HEK293T (cell line): ENCODE results near the gene ZNF625.

Experiments used
- ARNT ChIP-seq: fragments of 450-650 bp; IDR thresholded peaks from 2 replicates; pipeline ENCODE4 v1.6.1; 2017; ENCODE audit warnings: mild to moderate bottlenecking
- BHLHE40 ChIP-seq: fragments of 450-650 bp; IDR thresholded peaks from 2 replicates; pipeline ENCODE4 v1.6.1; 2016; ENCODE audit warnings: mild to moderate bottlenecking, moderate library complexity, borderline replicate concordance
- ELF4 ChIP-seq: fragments of 450-650 bp; IDR thresholded peaks from 2 replicates; pipeline ENCODE4 v1.6.1; 2017; ENCODE audit warnings: antibody characterized with exemption
- FOXA1 ChIP-seq: fragments of 450-650 bp; IDR thresholded peaks from 2 replicates; pipeline ENCODE4 v1.6.1; 2016; ENCODE audit warnings: mild to moderate bottlenecking
- FOXM1 ChIP-seq: fragments of 450-650 bp; IDR thresholded peaks from 2 replicates; pipeline ENCODE4 v1.6.1; 2017; ENCODE audit warnings: mild to moderate bottlenecking, borderline replicate concordance
- HDGF ChIP-seq: fragments of 450-650 bp; IDR thresholded peaks from 2 replicates; pipeline ENCODE4 v1.6.1; 2017; ENCODE audit warnings: antibody characterized with exemption, borderline replicate concordance
- L3MBTL2 ChIP-seq: fragments of 450-650 bp; conservative IDR thresholded peaks from 2 replicates; pipeline ENCODE4 v1.6.1; 2016; ENCODE audit warnings: mild to moderate bottlenecking
- LEF1 ChIP-seq: fragments of 450-650 bp; IDR thresholded peaks from 2 replicates; pipeline ENCODE4 v1.6.1; 2017; ENCODE audit warnings: mild to moderate bottlenecking, borderline replicate concordance
- SP1 ChIP-seq: fragments of 450-650 bp; IDR thresholded peaks from 2 replicates; pipeline ENCODE4 v1.6.1; 2017
- SUZ12 ChIP-seq: fragments of 450-650 bp; IDR thresholded peaks from 2 replicates; pipeline ENCODE4 v1.6.1; 2016; ENCODE audit warnings: mild to moderate bottlenecking

DNA sequence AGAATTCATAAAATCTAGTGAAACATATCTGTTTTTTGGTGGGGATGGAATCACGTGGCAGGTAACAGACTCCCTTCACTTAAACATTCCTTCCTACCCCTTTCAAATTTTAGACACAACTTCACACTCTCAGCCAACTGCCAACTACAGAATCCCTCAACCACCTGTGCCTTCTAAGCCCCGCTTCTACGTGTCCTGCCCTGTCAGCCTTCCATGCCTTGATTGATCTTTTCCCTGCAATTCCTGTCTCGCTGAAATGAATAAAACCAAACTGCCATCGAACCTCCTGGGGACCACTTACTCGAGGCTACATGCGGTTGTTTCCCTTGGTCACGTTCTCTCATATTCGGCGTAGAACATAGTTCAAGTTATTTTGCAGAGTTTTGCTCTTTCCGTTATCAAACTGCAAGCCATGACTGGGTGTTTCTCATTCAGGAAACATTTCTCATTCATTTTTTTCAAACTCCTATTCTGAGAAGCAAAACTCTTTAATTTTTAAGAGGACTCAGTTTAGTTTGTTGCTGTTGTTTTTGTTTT, 1.1 kb downstream of the ZNF625 start:
- TF ChIP-seq BHLHE40 (no peak), LEF1 (no peak), L3MBTL2 (no peak), FOXA1 (no peak), ARNT (no peak), SUZ12 (no peak), ELF4 (no peak), FOXM1 (no peak), HDGF (no peak), SP1 (no peak)
